Mesothelial cell of epicardium (in vitro differentiated cells): ENCODE results near the gene KLHL35. TPM values are rescaled to one million over a fixed set of nuclear protein-coding genes. Genes with fewer than 3 reads are reported as not detected.

Experiments used
- DNase-seq, 2 experiments: peaks; one replicate each; pipeline ENCODE4 v3.0.0; 2021; ENCODE audit warnings: low spot score in 2 of 2; ENCODE audit not compliant: unreplicated experiment in 2 of 2
- H3K27ac Mint-ChIP-seq: 2 replicates; pipeline ENCODE4 v1.8.0; 2021; ENCODE audit warnings: mixed read lengths
- H3K27me3 Mint-ChIP-seq: 2 replicates; pipeline ENCODE4 v1.8.0; 2021; ENCODE audit warnings: low read depth, mixed read lengths
- H3K36me3 Mint-ChIP-seq: 2 replicates; pipeline ENCODE4 v1.8.0; 2021; ENCODE audit warnings: mixed read lengths
- H3K4me1 Mint-ChIP-seq: 2 replicates; pipeline ENCODE4 v1.8.0; 2021; ENCODE audit warnings: mixed read lengths
- H3K4me3 Mint-ChIP-seq: 2 replicates; pipeline ENCODE4 v1.8.0; 2021; ENCODE audit warnings: mild to moderate bottlenecking, moderate library complexity, mixed read lengths
- H3K9me3 Mint-ChIP-seq: 2 replicates; pipeline ENCODE4 v1.8.0; 2021; ENCODE audit warnings: mixed read lengths
- CTCF ChIP-seq: fragments of 200-600 bp; sonication (generic); IDR thresholded peaks from one replicate; pipeline ENCODE4 v1.5.0; 2021; ENCODE audit warnings: antibody characterized with exemption; ENCODE audit not compliant: unreplicated experiment
- total RNA-seq: library from RNA; stranded (reverse); gene quantifications from 3 replicates; pipeline ENCODE4 v1.2.1, GENCODE V29; 2021

The KLHL35 gene
- total RNA-seq, 1 donor from 2014 or later = 0.67 TPM

- Mint-ChIP-seq H3K4me3 (no peak overlapping the region), H3K9me3 (peaks cover 6% of the 10 kb centered on the region), H3K27me3 (peaks cover 29% of the 10 kb centered on the region), H3K27ac (no peak overlapping the region), H3K36me3 (peaks cover 20% of the 10 kb centered on the region), H3K4me1 (peaks cover 7% of the 10 kb centered on the region)
- no peak for TF ChIP-seq CTCF
- no peak for DNase-seq
Measured at GRCh38 chr11:75424396-75424795, 8.6 kb downstream of the KLHL35 start.

GRCh38 chr11:75423721-75424120 is 9.3 kb downstream of the KLHL35 start:
- no peak for DNase-seq
- no peak overlapping the region for H3K4me3 Mint-ChIP-seq
- H3K27ac Mint-ChIP-seq = peak overlapping the region; percentile 30
- H3K36me3 Mint-ChIP-seq = peaks cover 17% of the 10 kb centered on the region
- no peaks in the 10 kb centered on the region for H3K9me3 Mint-ChIP-seq
- peaks cover 22% of the 10 kb centered on the region for H3K27me3 Mint-ChIP-seq
- TF ChIP-seq CTCF = no peak
- H3K4me1 Mint-ChIP-seq = peaks cover 6% of the 10 kb centered on the region

- no peak for DNase-seq
- H3K9me3 Mint-ChIP-seq = no peaks in the 10 kb centered on the region
- no peak for TF ChIP-seq CTCF
- H3K4me3 Mint-ChIP-seq = no peak overlapping the region
- H3K27ac Mint-ChIP-seq = peak overlapping the region; percentile 2
- H3K4me1 Mint-ChIP-seq = peaks cover 6% of the 10 kb centered on the region
- H3K27me3 Mint-ChIP-seq = peaks cover 10% of the 10 kb centered on the region
- H3K36me3 Mint-ChIP-seq = peaks cover 17% of the 10 kb centered on the region
Measured at GRCh38 chr11:75422248-75423231, 10.5 kb downstream of the KLHL35 start.

- DNase-seq = no peak
- Mint-ChIP-seq H3K4me1 (peaks cover 6% of the 10 kb centered on the region), H3K9me3 (no peaks in the 10 kb centered on the region), H3K27ac (peak overlapping the region; percentile 2), H3K27me3 (peaks cover 7% of the 10 kb centered on the region), H3K36me3 (peaks cover 20% of the 10 kb centered on the region), H3K4me3 (no peak overlapping the region)
- TF ChIP-seq CTCF = no peak
Measured at GRCh38 chr11:75421902-75422247, 11.1 kb downstream of the KLHL35 start.

DNA sequence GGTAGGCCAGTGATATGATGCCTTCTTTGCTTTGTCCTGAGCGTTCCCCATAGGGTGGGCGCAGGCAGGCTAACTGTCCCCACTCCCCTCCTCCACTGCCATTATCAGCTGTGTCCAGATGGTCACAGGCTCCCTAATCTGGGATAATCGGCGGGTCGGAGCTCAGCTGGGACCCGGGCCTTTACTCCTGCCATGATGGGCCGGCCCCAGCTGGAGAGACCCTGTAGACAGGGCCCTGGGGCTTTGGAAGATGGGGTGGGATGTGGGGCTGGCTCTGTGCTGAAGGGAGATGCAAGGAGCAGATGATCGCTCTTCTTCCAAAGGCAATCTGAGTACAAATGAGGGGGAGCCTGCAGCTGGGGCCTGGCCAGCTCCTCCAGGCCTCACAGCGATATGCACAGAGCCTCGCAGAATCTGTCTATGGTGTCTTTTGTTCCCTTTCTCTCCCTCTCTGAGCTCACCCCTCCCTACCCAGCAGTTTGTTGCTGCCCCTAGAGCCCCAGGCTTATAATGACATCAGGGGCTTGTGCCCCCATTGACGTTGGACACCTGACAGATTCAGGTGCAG is 11.9 kb downstream of the KLHL35 start:
- H3K4me1 Mint-ChIP-seq = peaks cover 6% of the 10 kb centered on the region

More for the DNA sequence above, 11.9 kb downstream of the KLHL35 start:
- no peak for DNase-seq
- no peak for TF ChIP-seq CTCF
- Mint-ChIP-seq H3K4me3 (no peak overlapping the region), H3K27ac (no peak overlapping the region), H3K36me3 (peaks cover 23% of the 10 kb centered on the region), H3K27me3 (peaks cover 2% of the 10 kb centered on the region), H3K9me3 (no peaks in the 10 kb centered on the region)
